OCI-LY7 (cell line): Measurements from ENCODE around the gene TFEB. TPM values are rescaled to one million over a fixed set of nuclear protein-coding genes. Genes with fewer than 3 reads are reported as not detected.

Experiments used
- BruUV-seq: library from RNA; stranded (reverse); fragments of 400-500 nt; replicated peaks from 2 replicates; lab custom pipeline; 2021; lab: Mats Ljungman, UMichigan
- CTCF ChIA-PET: fragments of 300-600 bp; sonication (Branson Sonifier 250); formaldehyde crosslinking; loops from one replicate; lab custom pipeline; 2022; ENCODE audit warnings: antibody characterized with exemption; ENCODE audit not compliant: unreplicated experiment; lab: Charles Lee
- POLR2A ChIA-PET: fragments of 300-600 bp; sonication (Branson Sonifier 250); formaldehyde crosslinking; loops from one replicate; lab custom pipeline; 2022; ENCODE audit warnings: antibody characterized with exemption; lab: Charles Lee
- DNase-seq: peaks from one replicate; pipeline ENCODE4 v3.0.0-alpha.2; 2015; ENCODE audit warnings: low spot score
- H2AFZ ChIP-seq: fragments of 200-600 bp; sonication (generic), shearing (Covaris generic); 2 replicates; pipeline ENCODE4 v1.6.1; 2014; ENCODE audit warnings: mild to moderate bottlenecking, antibody characterized with exemption, low read length, moderate library complexity
- H3K27ac ChIP-seq: fragments of 200-600 bp; sonication (generic); 2 replicates; pipeline ENCODE4 v1.5.1; 2014; ENCODE audit warnings: mixed run types, low read depth, mild to moderate bottlenecking, moderate library complexity, low read length, inconsistent platforms; ENCODE audit not compliant: poor library complexity, severe bottlenecking
- H3K36me3 ChIP-seq: fragments of 200-600 bp; sonication (generic); 2 replicates; pipeline ENCODE4 v1.6.1; 2014; ENCODE audit warnings: mild to moderate bottlenecking, antibody characterized with exemption, low read length, moderate library complexity, mixed read lengths; ENCODE audit not compliant: insufficient read depth
- H3K4me1 ChIP-seq: fragments of 200-600 bp; sonication (generic); 2 replicates; pipeline ENCODE4 v1.5.1; 2014; ENCODE audit warnings: mild to moderate bottlenecking, low read length; ENCODE audit not compliant: insufficient read depth, poor library complexity, severe bottlenecking
- H3K4me2 ChIP-seq: fragments of 200-600 bp; sonication (generic); 2 replicates; pipeline ENCODE4 v1.6.1; 2014; ENCODE audit warnings: mild to moderate bottlenecking, low read length
- H3K4me3 ChIP-seq: fragments of 200-600 bp; sonication (generic); 2 replicates; pipeline ENCODE4 v1.5.1; 2014; ENCODE audit warnings: mild to moderate bottlenecking, low read depth, low read length; ENCODE audit not compliant: poor library complexity, severe bottlenecking
- H3K79me2 ChIP-seq: fragments of 200-600 bp; sonication (generic); 2 replicates; pipeline ENCODE4 v1.6.1; 2016; ENCODE audit warnings: low read depth, mild to moderate bottlenecking, low read length, moderate library complexity, mixed read lengths; ENCODE audit not compliant: insufficient read depth
- H3K9me2 ChIP-seq: fragments of 200-600 bp; sonication (generic); 2 replicates; pipeline ENCODE4 v1.6.1; 2016; ENCODE audit warnings: mild to moderate bottlenecking, low read length, mixed read lengths; ENCODE audit not compliant: insufficient read depth
- H3K9me3 ChIP-seq: fragments of 200-600 bp; sonication (generic); 2 replicates; pipeline ENCODE4 v1.6.1; 2014; ENCODE audit warnings: mild to moderate bottlenecking, mixed run types, low read length, mixed read lengths
- H4K20me1 ChIP-seq: fragments of 200-600 bp; sonication (generic); 2 replicates; pipeline ENCODE4 v1.6.1; 2014; ENCODE audit warnings: mild to moderate bottlenecking, antibody characterized with exemption, low read length, moderate library complexity, mixed read lengths; ENCODE audit not compliant: insufficient read depth
- EZH2phosphoT487 ChIP-seq: fragments of 200-600 bp; sonication (generic); IDR thresholded peaks from 2 replicates; pipeline ENCODE4 v1.6.1; 2018; ENCODE audit warnings: low read depth, borderline replicate concordance, mild to moderate bottlenecking, mixed run types, antibody characterized with exemption, low read length, moderate library complexity, mixed read lengths
- intact Hi-C: fragments of 100-400 bp; cut with micrococcal nuclease; formaldehyde crosslinking; loops from one replicate; pipeline ENCODE4 v1.10.0; 2022; ENCODE audit not compliant: unreplicated experiment
- total RNA-seq, 2 experiments: library from RNA; depleted of rRNA in 1 of 2; stranded (reverse); fragments of >200 nt in 1 of 2; shearing (Covaris generic) in 1 of 2; gene quantifications; 2 replicates each; pipeline ENCODE4 v1.2.3, GENCODE V29; 2014 to 2022
- TF ChIP-seq, protein P1 (sequence below): fragments of 200-600 bp; sonication (generic); conservative IDR thresholded peaks from 2 replicates; pipeline ENCODE4 v1.5.1; 2014; ENCODE audit warnings: mild to moderate bottlenecking, antibody characterized with exemption, low read length, moderate library complexity, mixed read lengths

TFEB gene
- total RNA-seq, 2 experiments from 2014 or later: 36.8 to 60.0 TPM

GRCh38 chr6:41678511-41679084, 56.8 kb downstream of the TFEB start:
- no TSS peak for BruUV-seq
- Histone ChIP-seq H3K4me3 (no peak overlapping the region), H2AFZ (no peak overlapping the region), H3K27ac (no peak overlapping the region), H3K79me2 (no peaks in the 10 kb centered on the region), H3K9me2 (no peaks in the 10 kb centered on the region), H3K9me3 (no peaks in the 10 kb centered on the region), H3K4me2 (no peak overlapping the region), H3K4me1 (peaks cover 10% of the 10 kb centered on the region), H3K36me3 (no peaks in the 10 kb centered on the region), H4K20me1 (no peaks in the 10 kb centered on the region)
- no peak for TF ChIP-seq EZH2phosphoT487
- TF ChIP-seq, protein P1, sequence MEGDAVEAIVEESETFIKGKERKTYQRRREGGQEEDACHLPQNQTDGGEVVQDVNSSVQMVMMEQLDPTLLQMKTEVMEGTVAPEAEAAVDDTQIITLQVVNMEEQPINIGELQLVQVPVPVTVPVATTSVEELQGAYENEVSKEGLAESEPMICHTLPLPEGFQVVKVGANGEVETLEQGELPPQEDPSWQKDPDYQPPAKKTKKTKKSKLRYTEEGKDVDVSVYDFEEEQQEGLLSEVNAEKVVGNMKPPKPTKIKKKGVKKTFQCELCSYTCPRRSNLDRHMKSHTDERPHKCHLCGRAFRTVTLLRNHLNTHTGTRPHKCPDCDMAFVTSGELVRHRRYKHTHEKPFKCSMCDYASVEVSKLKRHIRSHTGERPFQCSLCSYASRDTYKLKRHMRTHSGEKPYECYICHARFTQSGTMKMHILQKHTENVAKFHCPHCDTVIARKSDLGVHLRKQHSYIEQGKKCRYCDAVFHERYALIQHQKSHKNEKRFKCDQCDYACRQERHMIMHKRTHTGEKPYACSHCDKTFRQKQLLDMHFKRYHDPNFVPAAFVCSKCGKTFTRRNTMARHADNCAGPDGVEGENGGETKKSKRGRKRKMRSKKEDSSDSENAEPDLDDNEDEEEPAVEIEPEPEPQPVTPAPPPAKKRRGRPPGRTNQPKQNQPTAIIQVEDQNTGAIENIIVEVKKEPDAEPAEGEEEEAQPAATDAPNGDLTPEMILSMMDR: no peak
- ChIA-PET CTCF (no interaction called here), POLR2A (no interaction called here)
- intact Hi-C loops: no loop called here
- no peak for DNase-seq

- Histone ChIP-seq H3K4me2 (no peak overlapping the region), H3K79me2 (no peaks in the 10 kb centered on the region), H3K4me3 (no peak overlapping the region), H2AFZ (no peak overlapping the region), H3K27ac (no peak overlapping the region), H3K4me1 (peaks cover 4% of the 10 kb centered on the region), H3K9me3 (no peaks in the 10 kb centered on the region), H4K20me1 (no peaks in the 10 kb centered on the region), H3K9me2 (no peaks in the 10 kb centered on the region), H3K36me3 (no peaks in the 10 kb centered on the region)
- intact Hi-C loops: no loop called here
- ChIA-PET POLR2A (no interaction called here), CTCF (no interaction called here)
- TF ChIP-seq EZH2phosphoT487: no peak
- TF ChIP-seq, protein P1: no peak
- no TSS peak for BruUV-seq
- DNase-seq: no peak
Measured at GRCh38 chr6:41677124-41677921, 58.1 kb downstream of the TFEB start.

GRCh38 chr6:41676431-41676830, 59.0 kb downstream of the TFEB start:
- CTCF ChIA-PET: no interaction called here
- TF ChIP-seq EZH2phosphoT487: no peak
- TF ChIP-seq, protein P1: no peak
- no peak overlapping the region for H3K4me2 ChIP-seq

More at GRCh38 chr6:41676431-41676830, 59.0 kb downstream of the TFEB start:
- no TSS peak for BruUV-seq
- H3K9me3 ChIP-seq: no peaks in the 10 kb centered on the region
- H3K27ac ChIP-seq: no peak overlapping the region
- no peak for DNase-seq
- no peak overlapping the region for H2AFZ ChIP-seq
- POLR2A ChIA-PET: no interaction called here
- intact Hi-C loops: no loop called here
- H3K4me1 ChIP-seq: no peaks in the 10 kb centered on the region
- H3K9me2 ChIP-seq: no peaks in the 10 kb centered on the region
- H3K4me3 ChIP-seq: no peak overlapping the region
- H4K20me1 ChIP-seq: no peaks in the 10 kb centered on the region
- H3K36me3 ChIP-seq: no peaks in the 10 kb centered on the region
- H3K79me2 ChIP-seq: no peaks in the 10 kb centered on the region
